Measurements from ENCODE around the gene HELT.

The HELT gene

DNA sequence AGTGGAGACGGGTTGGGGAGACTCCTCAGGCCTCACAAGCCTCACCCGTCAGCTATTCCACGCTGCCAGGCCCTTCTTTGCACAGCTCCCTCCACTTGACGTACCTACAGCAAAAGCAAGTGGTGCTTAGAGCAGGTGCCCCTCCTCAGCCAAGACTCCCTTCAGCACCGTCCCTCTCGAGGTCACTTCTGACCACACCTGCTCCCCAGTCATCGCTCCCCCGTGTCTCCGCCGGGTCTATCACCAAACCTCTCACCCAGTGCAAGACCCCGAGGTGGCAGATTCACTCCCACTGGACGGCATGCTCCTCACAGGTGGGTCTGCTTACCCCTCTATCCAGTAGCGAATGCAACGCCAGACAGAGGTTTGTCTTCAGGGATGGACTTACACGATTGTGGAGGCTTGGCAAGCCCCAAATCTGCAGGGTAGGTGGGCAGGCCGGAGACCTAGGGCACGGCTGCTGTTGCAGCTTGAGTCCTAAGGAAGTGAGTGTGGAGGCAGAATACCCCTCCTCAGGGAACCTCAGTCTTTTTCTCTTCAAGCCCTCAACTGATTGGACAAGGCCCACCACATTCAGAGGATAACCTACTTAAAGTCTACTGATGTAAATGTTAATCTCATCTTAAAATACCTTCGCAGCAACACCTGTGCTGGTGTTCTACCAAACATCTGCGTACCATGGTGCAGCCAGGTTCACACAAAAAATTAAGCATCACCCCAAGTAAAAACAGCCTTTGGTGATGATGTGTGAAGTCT is 14.5 kb upstream of the HELT start:
- H3K4me3 ChIP-seq (ENCODE audit: low read depth, low read length) = no peak overlapping the region

DNA sequence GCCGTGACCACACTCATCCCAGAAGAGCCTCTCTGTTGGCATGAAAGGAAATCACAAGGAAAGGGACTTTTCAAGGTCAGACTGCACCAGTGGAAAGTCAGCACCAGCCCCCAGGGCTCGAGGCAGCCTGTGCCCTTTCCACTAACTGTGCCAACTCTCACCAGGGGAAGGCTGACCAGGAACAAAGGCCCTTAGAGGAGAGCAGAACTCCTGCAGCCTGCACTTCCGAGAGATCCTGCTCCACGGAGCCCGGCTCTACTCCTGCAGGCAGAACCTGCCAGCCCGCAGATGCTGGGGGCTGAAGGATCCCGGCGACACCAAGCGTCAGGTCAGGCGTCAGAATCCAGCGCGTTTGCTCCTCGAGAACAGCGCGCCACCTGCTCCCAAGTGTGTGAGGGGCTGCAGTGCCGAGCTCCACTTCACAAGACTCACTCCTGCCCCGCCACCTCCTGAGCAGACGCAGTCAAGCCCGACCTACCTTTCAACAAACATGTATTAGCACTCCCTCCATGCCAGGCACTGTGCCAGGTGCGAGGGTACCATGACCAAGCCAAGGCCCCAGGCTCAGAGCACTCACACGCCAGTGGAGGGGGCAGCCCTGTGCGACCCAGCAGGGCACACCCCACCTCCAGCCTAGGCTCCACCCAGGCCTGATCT is 13.6 kb upstream of the HELT start:
- H3K4me3 ChIP-seq (ENCODE audit: low read depth, low read length) = no peak overlapping the region

DNA sequence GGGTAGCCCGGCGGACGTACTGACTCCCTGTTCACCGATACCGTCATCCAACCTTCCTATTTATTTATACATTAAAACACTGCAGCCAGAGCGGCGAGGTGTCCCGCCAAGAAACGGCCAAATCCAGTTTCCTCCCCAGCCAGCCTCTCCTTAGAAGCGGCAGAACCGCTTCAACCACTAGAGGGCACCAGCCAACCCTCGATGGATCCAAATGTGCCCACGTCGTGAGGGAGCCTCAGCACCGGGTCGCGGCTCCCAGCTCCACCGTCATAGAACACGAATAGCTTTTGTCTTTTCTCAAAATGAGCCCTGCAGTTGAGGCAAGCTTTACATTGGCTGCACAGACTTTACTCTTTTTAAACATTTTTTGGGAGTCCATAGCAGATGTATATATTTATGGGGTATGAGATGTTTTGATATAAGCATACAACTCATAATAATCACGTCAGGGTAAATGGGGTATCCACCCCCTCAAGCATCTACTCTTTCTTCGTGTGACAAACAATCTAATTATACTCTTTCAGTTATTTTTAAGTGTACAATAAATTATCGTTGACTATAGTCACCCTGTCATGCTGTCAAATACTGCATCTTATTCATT is 13.0 kb upstream of the HELT start:
- no peak overlapping the region for H3K4me3 ChIP-seq (ENCODE audit: low read depth, low read length)

DNA sequence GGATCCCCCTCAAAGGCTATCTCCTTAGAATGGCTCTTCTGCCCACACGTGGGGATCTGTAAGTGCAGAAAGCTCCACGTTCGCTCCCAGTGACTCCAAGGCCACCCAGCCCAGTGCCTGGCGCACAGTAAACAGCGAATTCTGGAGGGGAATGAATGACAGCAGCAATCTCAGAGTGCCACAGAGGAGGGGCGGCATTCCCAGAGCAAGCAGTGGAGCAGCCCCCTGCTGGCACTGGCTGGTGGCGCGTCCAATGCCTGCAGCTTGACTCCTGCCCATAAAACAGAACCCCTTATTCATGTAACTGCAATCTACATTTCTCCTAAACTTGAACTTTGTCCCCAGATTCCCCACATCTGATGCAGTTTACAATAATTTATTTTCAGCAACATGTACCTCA is 6.9 kb upstream of the HELT start:
- no peak overlapping the region for H3K4me3 ChIP-seq (ENCODE audit: low read depth, low read length)

DNA sequence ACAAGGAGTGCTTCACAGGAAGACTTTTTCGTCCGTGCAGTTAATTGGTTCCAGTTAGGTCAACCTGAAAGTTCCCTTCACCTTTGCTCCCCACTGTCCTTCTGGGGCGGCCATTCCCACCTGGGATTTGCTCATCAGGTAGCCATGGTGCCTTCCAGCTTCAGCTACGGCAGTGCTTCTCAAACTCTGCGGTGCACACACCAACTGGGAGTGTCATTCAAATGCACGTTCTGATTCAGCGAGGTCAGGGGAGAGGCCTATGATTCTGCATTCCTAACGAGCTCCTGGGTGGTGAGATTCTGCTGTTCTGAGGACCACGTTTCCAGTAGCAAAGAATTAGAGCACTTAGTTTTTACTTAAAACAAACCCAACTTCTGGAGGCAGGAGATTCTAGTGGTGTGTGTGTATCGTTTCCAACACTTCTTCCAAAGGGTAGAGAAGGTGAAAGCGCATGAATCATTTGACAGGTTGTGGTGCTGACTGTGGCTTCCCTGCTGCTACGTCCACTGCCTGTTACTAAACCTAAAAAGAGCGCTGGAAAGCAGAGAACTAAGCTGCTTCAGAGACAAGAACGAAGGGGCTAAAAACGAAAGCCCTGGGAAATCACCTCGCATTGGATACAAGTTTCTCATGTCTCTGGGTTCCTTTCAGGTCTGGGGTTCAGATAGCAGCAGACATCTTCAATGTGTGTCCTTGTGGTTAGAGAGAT is 4.7 kb upstream of the HELT start:
- no peak overlapping the region for H3K4me3 ChIP-seq (ENCODE audit: low read depth, low read length)

DNA sequence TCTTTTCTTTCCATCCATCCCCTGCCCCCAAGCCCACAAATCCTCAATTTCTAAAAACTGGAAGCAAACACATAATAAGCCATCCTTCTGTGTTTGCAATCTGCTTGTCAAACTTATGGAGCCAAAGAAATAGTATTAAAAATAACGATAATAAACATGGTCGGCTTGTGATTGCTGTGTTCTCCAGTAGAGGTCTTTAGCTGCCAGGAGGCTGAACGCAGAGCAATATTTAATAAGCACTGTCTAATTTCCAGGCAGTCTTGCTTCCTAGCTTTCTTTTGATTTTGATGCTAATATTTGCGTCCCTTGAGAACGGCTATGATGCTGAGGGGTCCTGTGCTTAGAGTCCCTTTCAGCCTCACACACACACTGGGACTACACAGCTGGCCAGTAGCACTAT is 3.2 kb upstream of the HELT start:
- H3K4me3 ChIP-seq (ENCODE audit: low read depth, low read length) = no peak overlapping the region

DNA sequence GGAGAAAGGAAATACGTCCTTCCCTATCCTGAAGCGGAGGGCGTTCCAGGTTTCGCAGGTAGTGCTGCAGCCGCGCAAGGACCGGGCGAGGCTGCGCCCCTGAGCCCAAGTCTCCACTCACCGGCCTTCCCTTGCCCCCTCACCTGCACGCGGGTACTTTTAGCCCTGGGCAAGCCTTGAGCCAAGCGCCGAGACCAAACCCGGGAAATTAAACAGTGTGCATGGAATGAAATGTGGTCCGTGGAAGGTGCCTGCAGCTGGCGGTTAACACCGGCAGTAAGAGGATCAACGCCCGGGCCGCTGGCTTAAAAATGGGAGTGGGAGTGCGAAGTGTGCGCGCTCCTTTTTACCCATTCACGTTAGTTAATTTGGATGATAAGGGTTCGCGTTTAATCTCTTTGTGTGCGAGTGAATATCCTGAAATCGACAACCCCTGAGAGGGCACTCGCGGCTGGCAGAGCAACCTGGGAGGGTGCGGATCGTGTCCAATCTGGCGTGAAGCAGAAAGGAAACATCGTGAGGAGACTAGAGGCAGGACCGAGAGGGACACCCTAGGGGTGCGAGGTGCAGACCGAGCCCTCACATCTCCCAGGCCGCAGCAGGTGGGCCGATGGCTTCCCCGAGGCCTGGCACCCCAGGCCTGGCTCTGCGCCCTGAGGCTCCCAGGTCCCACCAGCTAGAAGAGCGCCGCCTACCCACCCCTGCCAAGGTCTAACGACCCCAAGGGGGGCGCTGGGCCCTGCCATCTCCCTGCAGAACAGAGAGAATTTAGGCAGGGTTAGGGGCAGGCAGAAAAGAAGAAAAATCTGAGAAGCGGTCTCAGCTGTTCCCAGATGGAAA is 2.0 kb upstream of the HELT start:
- no peak overlapping the region for H3K4me3 ChIP-seq (ENCODE audit: low read depth, low read length)

DNA sequence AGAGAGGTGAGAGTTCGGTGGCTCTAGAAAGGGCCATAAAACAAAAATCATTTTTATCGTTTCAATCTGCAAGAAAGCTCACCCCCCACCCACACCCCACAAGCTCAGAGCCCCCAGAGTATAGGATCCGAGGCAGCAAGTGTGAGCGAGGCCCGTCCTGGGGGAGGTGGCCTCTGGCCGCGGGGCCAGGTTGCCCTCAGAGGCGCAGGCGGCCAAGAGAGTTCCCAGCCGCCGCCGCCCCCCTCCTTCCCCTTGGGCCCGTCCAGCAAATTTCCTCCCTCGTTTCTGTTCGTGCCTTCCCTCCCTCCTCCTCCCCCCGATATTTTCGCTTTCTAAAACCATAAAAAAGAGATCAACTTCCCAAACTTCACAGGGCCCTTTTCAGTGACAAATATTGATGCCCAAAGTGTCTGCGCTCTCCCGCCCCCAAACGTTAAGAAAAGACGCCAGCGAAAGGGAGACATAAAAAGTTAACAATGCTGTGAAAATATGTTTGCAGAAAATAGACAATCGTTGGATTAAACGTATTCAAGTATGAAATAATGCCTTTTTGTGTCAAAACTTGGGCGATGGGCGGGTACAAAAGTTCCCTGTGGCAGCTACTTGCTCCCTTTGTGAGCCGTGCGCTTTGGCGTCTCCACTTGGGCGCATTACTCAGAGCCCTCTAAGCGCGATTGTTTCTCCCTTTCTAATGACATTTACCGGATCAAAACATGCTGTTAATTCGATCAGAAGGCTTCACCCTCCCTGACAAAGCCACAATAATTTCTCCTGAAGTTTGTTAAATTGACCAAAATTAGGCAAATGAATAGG is 1.1 kb upstream of the HELT start:
- no peak overlapping the region for H3K4me3 ChIP-seq (ENCODE audit: low read depth, low read length)

DNA sequence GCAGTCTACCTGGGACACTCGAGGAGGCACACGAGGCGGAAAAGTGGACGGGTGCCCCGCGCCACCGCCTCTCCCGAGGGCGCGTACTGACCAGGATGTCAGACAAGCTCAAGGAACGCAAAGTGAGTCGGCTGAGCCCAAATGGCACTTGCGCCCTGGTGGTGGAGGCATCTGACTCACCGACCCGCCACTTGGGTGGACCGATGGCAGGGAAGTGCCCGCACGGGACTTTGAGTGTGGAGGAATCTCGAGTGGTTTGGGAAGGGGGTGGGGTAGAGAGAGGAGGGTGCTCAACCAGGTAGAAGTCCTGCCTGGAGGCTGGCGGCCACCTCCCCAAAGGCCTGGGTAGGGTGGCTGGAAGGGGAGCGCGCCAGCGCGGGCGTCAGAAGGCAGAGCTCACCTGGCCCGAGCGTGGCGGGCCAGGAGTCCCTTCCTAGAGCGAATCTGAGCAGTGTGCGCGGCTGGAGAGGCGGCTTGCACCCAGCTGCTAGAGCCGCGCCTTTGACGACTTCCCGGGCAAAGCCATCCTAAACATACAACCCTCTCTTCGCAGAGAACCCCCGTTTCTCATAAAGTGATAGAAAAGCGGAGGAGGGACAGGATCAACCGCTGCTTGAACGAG is 655 bp downstream of the HELT start:
- peak overlapping the region; percentile 8 for H3K4me3 ChIP-seq (ENCODE audit: low read depth, low read length)

DNA sequence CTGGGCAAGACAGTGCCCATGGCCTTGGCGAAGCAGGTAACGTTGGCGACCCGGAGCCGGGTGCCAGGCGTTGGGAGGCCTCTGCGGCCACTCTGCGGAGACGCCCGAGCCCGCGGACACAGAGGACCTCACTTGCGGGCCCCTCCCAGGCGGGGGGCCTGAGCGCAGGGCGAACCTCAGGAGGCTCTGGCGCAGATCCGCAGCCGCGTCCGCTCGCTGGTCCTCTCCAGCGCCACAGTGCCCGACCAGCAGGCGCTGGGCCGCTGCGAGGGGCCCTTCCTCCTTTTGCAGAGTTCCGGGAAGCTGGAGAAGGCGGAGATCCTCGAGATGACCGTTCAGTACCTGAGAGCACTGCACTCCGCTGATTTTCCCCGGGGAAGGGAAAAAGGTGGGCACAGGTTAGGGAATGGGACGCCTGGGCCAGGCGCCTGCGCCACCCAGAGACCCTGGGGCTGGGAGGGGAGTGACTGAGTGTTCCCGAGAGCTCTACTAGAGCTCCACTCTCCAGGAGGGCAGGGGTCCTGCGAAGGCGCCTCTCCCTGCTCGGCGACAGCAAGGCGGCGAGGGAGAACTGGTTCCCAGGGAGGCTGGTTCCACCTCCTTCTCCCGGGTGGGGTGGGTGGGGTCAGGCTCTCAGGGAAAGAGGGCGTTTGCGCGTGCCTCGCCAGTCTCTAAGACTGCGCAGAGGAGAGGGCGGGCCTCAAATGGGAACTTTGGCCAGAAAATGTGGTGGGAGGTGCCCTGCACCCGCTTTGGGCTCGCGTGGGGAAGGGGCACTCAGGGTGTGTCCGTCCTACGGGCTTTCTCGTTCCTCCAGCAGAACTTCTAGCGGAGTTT is 1.4 kb downstream of the HELT start:
- peak overlapping the region; percentile 13 for H3K4me3 ChIP-seq (ENCODE audit: low read depth, low read length)

DNA sequence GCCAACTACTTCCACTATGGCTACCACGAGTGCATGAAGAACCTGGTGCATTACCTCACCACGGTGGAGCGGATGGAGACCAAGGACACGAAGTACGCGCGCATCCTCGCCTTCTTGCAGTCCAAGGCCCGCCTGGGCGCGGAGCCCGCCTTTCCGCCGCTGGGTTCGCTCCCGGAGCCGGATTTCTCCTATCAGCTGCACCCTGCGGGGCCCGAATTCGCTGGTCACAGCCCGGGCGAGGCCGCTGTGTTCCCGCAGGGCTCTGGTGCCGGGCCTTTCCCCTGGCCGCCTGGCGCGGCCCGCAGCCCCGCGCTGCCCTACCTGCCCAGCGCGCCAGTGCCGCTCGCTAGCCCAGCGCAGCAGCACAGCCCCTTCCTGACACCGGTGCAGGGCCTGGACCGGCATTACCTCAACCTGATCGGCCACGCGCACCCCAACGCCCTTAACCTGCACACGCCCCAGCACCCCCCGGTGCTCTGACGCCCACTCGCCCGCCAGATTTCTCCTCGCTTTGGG is 2.1 kb downstream of the HELT start:
- H3K4me3 ChIP-seq (ENCODE audit: low read depth, low read length) = peak overlapping the region; percentile 13

DNA sequence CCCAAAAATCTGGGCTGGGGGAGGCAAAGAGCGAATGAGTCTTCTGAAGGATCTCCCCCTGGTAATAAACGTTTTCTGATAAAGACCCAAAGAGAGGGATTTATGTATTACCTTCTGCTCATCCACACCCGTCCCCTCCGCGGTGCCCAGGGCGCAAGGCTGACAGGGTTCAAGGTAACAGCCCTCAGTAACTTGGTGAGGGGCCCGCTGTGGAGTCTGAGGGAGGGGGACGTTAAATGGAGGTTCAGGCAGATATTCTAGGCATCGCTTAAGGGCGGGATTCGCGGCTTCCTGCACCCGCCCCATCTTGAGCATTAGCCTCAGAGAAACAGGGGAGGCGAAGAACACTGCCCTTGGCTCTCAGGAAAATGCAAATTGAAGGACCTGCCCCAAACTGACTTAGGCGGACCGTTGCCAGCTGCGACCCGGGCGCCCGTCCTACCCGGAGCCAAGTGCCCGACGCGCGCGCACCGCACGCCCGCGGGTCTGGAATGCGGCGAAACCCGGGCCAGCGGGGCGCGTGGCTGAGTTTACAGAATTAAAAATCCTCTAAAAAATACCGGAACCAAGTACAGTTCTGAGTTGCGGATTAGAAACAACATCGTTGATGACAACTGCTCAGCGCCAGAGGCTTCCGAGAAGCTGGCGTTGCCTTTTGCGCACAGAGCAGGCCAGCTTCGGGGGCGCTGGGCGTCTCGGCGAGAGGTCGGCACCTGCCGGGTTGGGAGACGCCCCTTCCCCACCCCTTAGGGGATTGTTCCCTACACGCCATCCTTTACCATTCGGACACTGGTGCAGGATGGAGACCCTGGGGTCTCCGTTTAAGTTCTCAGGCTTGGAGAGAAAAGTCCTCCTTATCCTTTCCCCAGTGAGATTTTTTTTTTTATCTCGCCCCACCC is 2.8 kb downstream of the HELT start:
- no peak overlapping the region for H3K4me3 ChIP-seq (ENCODE audit: low read depth, low read length)

DNA sequence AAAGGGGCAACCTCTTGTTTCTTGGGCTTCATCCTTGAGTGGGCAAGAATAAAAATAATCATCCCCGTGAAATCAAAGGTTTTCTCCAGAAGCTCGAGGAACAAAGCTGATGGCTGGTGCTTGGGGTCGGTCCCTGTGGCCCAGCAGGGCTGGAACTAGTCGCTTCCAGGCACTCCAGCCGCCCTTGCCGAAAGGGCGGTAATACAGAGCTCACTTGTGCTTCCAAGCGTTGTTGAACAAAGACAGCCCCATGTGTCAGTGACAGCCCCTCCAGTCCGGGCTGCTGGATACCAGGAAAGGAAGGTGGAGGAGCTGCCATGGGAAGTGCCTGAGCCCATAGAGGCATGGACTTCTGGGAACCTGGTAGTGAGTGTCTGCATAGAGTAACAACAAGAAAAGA is 5.2 kb downstream of the HELT start:
- H3K4me3 ChIP-seq (ENCODE audit: low read depth, low read length) = no peak overlapping the region

DNA sequence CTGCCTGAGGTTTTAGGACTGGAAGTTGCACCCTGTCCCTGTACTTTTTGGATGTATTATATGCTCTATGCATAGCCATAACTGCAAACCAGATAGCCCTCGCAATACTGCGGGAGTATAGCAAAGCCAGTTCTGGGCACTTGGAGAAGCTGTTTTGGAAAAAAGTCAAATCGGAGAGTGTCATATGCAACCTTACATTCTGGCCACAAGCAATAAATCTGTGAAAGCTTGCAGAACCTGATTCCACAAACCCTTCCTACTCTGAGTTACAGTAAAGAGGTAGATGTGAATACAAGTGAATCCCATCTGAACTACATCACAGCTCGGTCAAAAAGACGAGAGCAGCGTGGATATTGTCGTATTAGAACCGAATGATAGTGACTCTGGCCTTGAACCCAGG is 10.3 kb downstream of the HELT start:
- no peak overlapping the region for H3K4me3 ChIP-seq (ENCODE audit: low read depth, low read length)

DNA sequence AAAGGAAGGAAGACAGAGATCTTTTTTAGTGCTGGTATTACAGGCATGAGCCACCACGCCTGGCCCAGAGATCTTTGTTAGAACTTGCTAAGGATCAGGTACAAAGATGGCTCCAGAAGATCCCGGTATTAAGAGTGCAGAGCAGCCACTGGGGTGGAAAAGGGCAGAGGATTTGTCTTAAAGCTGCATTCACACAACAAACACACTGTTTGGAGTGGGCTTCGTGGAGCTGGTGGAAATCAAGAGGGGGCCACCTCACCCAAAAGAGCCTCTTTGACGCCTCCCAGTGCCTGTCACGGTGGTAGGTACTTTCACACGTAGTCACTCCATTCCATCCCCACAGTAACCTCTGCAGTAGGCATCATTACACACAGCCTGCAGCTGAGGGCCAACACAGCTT is 13.3 kb downstream of the HELT start:
- H3K4me3 ChIP-seq (ENCODE audit: low read depth, low read length) = no peak overlapping the region

DNA sequence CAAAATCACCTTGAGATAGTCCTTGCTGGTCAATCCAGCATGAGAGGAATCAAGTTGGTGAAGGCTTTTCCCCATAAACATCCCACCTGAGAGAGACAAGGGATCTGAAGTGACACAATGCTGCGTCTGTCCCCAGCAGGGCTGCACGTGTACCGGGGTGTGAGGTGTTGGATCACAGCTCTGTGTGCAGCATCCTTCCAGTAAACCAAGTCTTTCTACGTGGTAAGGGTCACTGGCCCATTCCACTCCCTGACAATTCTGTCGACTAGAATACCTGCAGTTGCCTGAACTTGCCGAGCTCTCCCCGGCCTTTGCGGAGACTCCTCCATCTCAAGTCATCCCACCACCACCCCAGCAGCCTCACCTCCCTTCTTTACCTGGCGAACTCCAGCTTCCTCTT is 14.8 kb downstream of the HELT start:
- no peak overlapping the region for H3K4me3 ChIP-seq (ENCODE audit: low read depth, low read length)

DNA sequence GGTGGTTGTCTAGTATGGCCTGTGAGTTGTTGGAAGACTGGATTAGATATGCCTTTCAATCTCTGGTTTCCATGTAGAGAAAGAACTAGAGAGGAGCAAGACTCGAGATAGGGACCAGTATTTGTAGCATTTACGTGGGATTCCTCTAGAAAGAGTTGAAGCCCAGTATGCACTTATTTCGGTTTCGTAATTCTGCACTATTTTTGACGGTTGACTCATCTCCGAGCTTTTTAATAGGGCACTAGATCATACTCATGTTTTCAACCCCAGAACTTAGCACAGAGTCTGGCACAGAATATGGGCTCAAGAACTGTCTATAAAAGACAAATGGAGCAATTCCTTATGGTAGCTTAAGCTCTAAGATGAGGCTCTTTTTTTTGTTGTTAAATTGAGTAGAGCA is 15.7 kb downstream of the HELT start:
- H3K4me3 ChIP-seq (ENCODE audit: low read depth, low read length) = no peak overlapping the region

DNA sequence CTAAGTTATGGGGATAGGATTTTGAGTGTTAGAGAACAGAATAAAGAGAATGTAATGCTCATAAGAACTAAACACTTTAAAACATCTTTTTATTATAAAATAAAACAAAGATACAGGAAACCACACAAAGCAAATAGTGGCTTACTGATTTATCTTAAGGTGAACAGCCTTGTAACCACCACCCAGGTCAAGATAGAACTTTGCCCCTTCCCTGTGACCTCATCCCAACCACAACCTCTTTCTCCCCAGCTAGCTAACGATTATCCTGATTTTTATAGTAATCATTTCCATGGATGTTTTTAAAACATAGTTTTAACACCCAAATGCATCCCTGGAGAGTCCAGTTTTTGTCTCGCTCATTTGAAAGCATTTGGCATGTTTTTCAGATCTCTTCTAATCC is 17.0 kb downstream of the HELT start:
- H3K4me3 ChIP-seq (ENCODE audit: low read depth, low read length) = no peak overlapping the region

Data from iPS-11a (cell line).